Activated B cell treated with CpG ODN at 0.5 μM for 24 hours (primary cell): Measurements from ENCODE around the gene GTF3C5. TPM values are rescaled to one million over a fixed set of nuclear protein-coding genes. Genes with fewer than 3 reads are reported as not detected.

Experiments used
- ATAC-seq: fragments of 200-7000 bp; cut with Tn5 transposase; one replicate; pipeline ENCODE4 v1.10.0; 2021; ENCODE audit warnings: low read depth, mild to moderate bottlenecking, moderate library complexity
- CTCF ChIA-PET: fragments of 350-600 bp; sonication (Branson Sonifier 250); formaldehyde crosslinking; loops from one replicate; lab custom pipeline; 2021; ENCODE audit warnings: antibody characterized with exemption; lab: Charles Lee
- POLR2A ChIA-PET: fragments of 350-600 bp; sonication (Branson Sonifier 250); formaldehyde crosslinking; loops from one replicate; lab custom pipeline; 2021; ENCODE audit warnings: antibody characterized with exemption; lab: Charles Lee
- DNase-seq: peaks from one replicate; pipeline ENCODE4 v3.0.0; 2022
- H3K27ac Mint-ChIP-seq: one replicate; pipeline ENCODE4 v1.8.0; 2020; ENCODE audit warnings: mixed read lengths
- H3K27me3 Mint-ChIP-seq: one replicate; pipeline ENCODE4 v1.8.0; 2021; ENCODE audit warnings: mixed read lengths
- H3K36me3 Mint-ChIP-seq: one replicate; pipeline ENCODE4 v1.8.0; 2021; ENCODE audit warnings: low read depth, mixed read lengths
- H3K4me1 Mint-ChIP-seq: one replicate; pipeline ENCODE4 v1.8.0; 2021; ENCODE audit warnings: mixed read lengths
- H3K4me3 Mint-ChIP-seq: one replicate; pipeline ENCODE4 v1.8.0; 2020; ENCODE audit warnings: mild to moderate bottlenecking, mixed read lengths
- H3K9me3 Mint-ChIP-seq: one replicate; pipeline ENCODE4 v1.8.0; 2020; ENCODE audit warnings: mixed read lengths
- CTCF ChIP-seq: fragments of 200-600 bp; IDR thresholded peaks from one replicate; pipeline ENCODE4 v1.8.0; 2022; ENCODE audit warnings: antibody characterized with exemption, mild to moderate bottlenecking
- intact Hi-C: fragments of 100-400 bp; cut with micrococcal nuclease; formaldehyde crosslinking; loops from one replicate; pipeline ENCODE4 v1.15.1; 2024
- total RNA-seq: library from RNA; stranded (reverse); gene quantifications from 2 replicates; pipeline ENCODE4 v1.2.3, GENCODE V29; 2022

The GTF3C5 gene
- total RNA-seq, 1 donor from 2014 or later, result 56.6 TPM

- no peak for TF ChIP-seq CTCF
- CTCF ChIA-PET, result interaction anchor here (22.0 kb wide), 1 partner anchor 48 kb away, joined by 369 read pairs; no protein-coding TSS in a partner anchor
- DNase-seq, result no peak
- peaks cover 14% of the 10 kb centered on the region for H3K9me3 Mint-ChIP-seq
- H3K36me3 Mint-ChIP-seq, result peaks cover 63% of the 10 kb centered on the region
- ATAC-seq, result no peak
- POLR2A ChIA-PET, result no interaction called here
- no peak overlapping the region for H3K4me3 Mint-ChIP-seq
- intact Hi-C loops, result no loop called here
- no peaks in the 10 kb centered on the region for H3K4me1 Mint-ChIP-seq
- H3K27ac Mint-ChIP-seq, result no peak overlapping the region
- H3K27me3 Mint-ChIP-seq, result no peaks in the 10 kb centered on the region
Observed at GRCh38 chr9:133098104-133098754, 67.4 kb downstream of the GTF3C5 start.

GRCh38 chr9:133098871-133099270, 68.1 kb downstream of the GTF3C5 start:
- Mint-ChIP-seq H3K4me1 (no peaks in the 10 kb centered on the region), H3K4me3 (no peak overlapping the region), H3K27me3 (no peaks in the 10 kb centered on the region), H3K9me3 (peaks cover 14% of the 10 kb centered on the region), H3K36me3 (peaks cover 63% of the 10 kb centered on the region), H3K27ac (no peak overlapping the region)
- ChIA-PET POLR2A (no interaction called here), CTCF (interaction anchor here (22.0 kb wide), 1 partner anchor 47 kb away, joined by 369 read pairs; no protein-coding TSS in a partner anchor)
- intact Hi-C loops, result no loop called here
- DNase-seq (no peak), ATAC-seq (no peak)
- no peak for TF ChIP-seq CTCF

GRCh38 chr9:133099726-133100505, 69.1 kb downstream of the GTF3C5 start:
- Mint-ChIP-seq H3K36me3 (peaks cover 72% of the 10 kb centered on the region), H3K27ac (no peak overlapping the region), H3K4me1 (no peaks in the 10 kb centered on the region), H3K9me3 (peaks cover 14% of the 10 kb centered on the region), H3K27me3 (no peaks in the 10 kb centered on the region), H3K4me3 (no peak overlapping the region)
- DNase-seq (no peak), ATAC-seq (no peak)
- no peak for TF ChIP-seq CTCF
- ChIA-PET POLR2A (interaction anchor here (0.6 kb wide), 1 partner anchor 122 kb away, joined by 3 read pairs; no protein-coding TSS in a partner anchor), CTCF (interaction anchor here (22.0 kb wide), 1 partner anchor 46 kb away, joined by 369 read pairs; no protein-coding TSS in a partner anchor)
- intact Hi-C loops, result loop anchor here (5.0 kb wide), 1 partner anchor 387 kb away; no protein-coding TSS in a partner anchor

GRCh38 chr9:133100506-133101355, 69.9 kb downstream of the GTF3C5 start:
- H3K27me3 Mint-ChIP-seq, result no peaks in the 10 kb centered on the region
- ChIA-PET POLR2A (interaction anchor here (0.6 to 2.0 kb wide), 3 partner anchors 43 to 123 kb away, joined by 3 to 12 read pairs (median 3); no protein-coding TSS in a partner anchor), CTCF (interaction anchor here (1.6 to 22.0 kb wide), 2 partner anchors 10 to 45 kb away, joined by 4 to 369 read pairs; no protein-coding TSS in a partner anchor)
- no peak overlapping the region for H3K27ac Mint-ChIP-seq
- H3K4me3 Mint-ChIP-seq, result no peak overlapping the region
- ATAC-seq (no peak), DNase-seq (no peak)
- no peaks in the 10 kb centered on the region for H3K4me1 Mint-ChIP-seq
- H3K9me3 Mint-ChIP-seq, result peaks cover 9% of the 10 kb centered on the region
- peaks cover 74% of the 10 kb centered on the region for H3K36me3 Mint-ChIP-seq
- TF ChIP-seq CTCF, result no peak
- intact Hi-C loops, result loop anchor here (5.0 kb wide), 1 partner anchor 387 kb away; no protein-coding TSS in a partner anchor
